Measurements from ENCODE around the gene LCN2. TPM values are rescaled to one million over a fixed set of nuclear protein-coding genes. Genes with fewer than 3 reads are reported as not detected.

The LCN2 gene
- total RNA-seq, 2 donors from 2014 or later, result not detected

- Histone ChIP-seq H3K27me3 (no peaks in the 10 kb centered on the region), H3K36me3 (no peaks in the 10 kb centered on the region), H3K4me1 (peaks cover 0 to 8% of the 10 kb centered on the region in 2 donors), H3K4me3 (no peak overlapping the region), H3K27ac (no peak overlapping the region), H3K9me3 (no peaks in the 10 kb centered on the region)
- DNase-seq (ENCODE audit: low spot score), result no peak
- TF ChIP-seq CTCF (IDR thresholded peaks at IDR 0.05), result no peak
Observed at GRCh38 chr9:128144239-128145181, 4.7 kb upstream of the LCN2 start.

- no peak for DNase-seq (ENCODE audit: low spot score)
- no peaks in the 10 kb centered on the region for H3K9me3 ChIP-seq
Observed at GRCh38 chr9:128145536-128145935, 3.7 kb upstream of the LCN2 start.

GRCh38 chr9:128145951-128146351, 3.3 kb upstream of the LCN2 start:
- Histone ChIP-seq H3K4me1 (peaks cover 0 to 8% of the 10 kb centered on the region in 2 donors), H3K27ac (no peak overlapping the region), H3K36me3 (no peaks in the 10 kb centered on the region), H3K9me3 (no peaks in the 10 kb centered on the region), H3K27me3 (no peaks in the 10 kb centered on the region), H3K4me3 (no peak overlapping the region)
- no peak for DNase-seq (ENCODE audit: low spot score)
- TF ChIP-seq CTCF (IDR thresholded peaks at IDR 0.05), result no peak

More at GRCh38 chr9:128145536-128145935, 3.7 kb upstream of the LCN2 start:
- Histone ChIP-seq H3K27me3 (no peaks in the 10 kb centered on the region), H3K4me1 (peaks cover 0 to 8% of the 10 kb centered on the region in 2 donors), H3K4me3 (no peak overlapping the region), H3K36me3 (no peaks in the 10 kb centered on the region), H3K27ac (no peak overlapping the region)
- no peak for TF ChIP-seq CTCF (IDR thresholded peaks at IDR 0.05)

GRCh38 chr9:128146591-128147120, 2.6 kb upstream of the LCN2 start:
- DNase-seq (ENCODE audit: low spot score), result no peak

GRCh38 chr9:128148509-128149000, 698 bp upstream of the LCN2 start:
- Histone ChIP-seq H3K4me3 (no peak overlapping the region), H3K27ac (no peak overlapping the region), H3K27me3 (no peaks in the 10 kb centered on the region), H3K36me3 (no peaks in the 10 kb centered on the region), H3K9me3 (no peaks in the 10 kb centered on the region), H3K4me1 (peaks cover 0 to 8% of the 10 kb centered on the region in 2 donors)
- TF ChIP-seq CTCF (IDR thresholded peaks at IDR 0.05), result no peak
- DNase-seq (ENCODE audit: low spot score), result no peak

More at GRCh38 chr9:128146591-128147120, 2.6 kb upstream of the LCN2 start:
- H3K27me3 ChIP-seq, result no peaks in the 10 kb centered on the region
- no peak for TF ChIP-seq CTCF (IDR thresholded peaks at IDR 0.05)
- H3K9me3 ChIP-seq, result no peaks in the 10 kb centered on the region
- no peaks in the 10 kb centered on the region for H3K36me3 ChIP-seq
- peaks cover 0 to 8% of the 10 kb centered on the region in 2 donors for H3K4me1 ChIP-seq
- H3K27ac ChIP-seq, result no peak overlapping the region
- no peak overlapping the region for H3K4me3 ChIP-seq

Measured in right atrium auricular region (tissue), 2 donors.